Measurements from ENCODE around the gene MIER2.

- TF ChIP-seq, protein P1, sequence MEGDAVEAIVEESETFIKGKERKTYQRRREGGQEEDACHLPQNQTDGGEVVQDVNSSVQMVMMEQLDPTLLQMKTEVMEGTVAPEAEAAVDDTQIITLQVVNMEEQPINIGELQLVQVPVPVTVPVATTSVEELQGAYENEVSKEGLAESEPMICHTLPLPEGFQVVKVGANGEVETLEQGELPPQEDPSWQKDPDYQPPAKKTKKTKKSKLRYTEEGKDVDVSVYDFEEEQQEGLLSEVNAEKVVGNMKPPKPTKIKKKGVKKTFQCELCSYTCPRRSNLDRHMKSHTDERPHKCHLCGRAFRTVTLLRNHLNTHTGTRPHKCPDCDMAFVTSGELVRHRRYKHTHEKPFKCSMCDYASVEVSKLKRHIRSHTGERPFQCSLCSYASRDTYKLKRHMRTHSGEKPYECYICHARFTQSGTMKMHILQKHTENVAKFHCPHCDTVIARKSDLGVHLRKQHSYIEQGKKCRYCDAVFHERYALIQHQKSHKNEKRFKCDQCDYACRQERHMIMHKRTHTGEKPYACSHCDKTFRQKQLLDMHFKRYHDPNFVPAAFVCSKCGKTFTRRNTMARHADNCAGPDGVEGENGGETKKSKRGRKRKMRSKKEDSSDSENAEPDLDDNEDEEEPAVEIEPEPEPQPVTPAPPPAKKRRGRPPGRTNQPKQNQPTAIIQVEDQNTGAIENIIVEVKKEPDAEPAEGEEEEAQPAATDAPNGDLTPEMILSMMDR (IDR thresholded peaks at IDR 0.05) = no peak
- TF ChIP-seq POLR2A (IDR thresholded peaks at IDR 0.05; ENCODE audit: low read depth) (no peak), EP300 (IDR thresholded peaks at IDR 0.05) (no peak), POLR2AphosphoS5 (IDR thresholded peaks at IDR 0.05) (no peak)
Measured at GRCh38 chr19:335072-335471, 9.5 kb downstream of the MIER2 start.
